ENCODE data around the gene DEFB118.
"Not testable (repeated sequence)": the region's sequence is repeated elsewhere in the genome, so short reads cannot be mapped to it uniquely, and the experiment has no call there.

The DEFB118 gene, protein sequence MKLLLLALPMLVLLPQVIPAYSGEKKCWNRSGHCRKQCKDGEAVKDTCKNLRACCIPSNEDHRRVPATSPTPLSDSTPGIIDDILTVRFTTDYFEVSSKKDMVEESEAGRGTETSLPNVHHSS

GRCh38 chr20:31368301-31368700, at the start of gene DEFB118:
Gene DEFB118, plus strand, starts transcription at chr20:31368601. Its CDS starts 50 bp downstream, at chr20:31368651.
- H3K4me3 ChIP-seq (replicated peaks; ENCODE audit: low read depth, low read length): no peak within 1 kb of the TSS
- no peak for DNase-seq (ENCODE audit: extremely low read depth, low read depth)

DNA sequence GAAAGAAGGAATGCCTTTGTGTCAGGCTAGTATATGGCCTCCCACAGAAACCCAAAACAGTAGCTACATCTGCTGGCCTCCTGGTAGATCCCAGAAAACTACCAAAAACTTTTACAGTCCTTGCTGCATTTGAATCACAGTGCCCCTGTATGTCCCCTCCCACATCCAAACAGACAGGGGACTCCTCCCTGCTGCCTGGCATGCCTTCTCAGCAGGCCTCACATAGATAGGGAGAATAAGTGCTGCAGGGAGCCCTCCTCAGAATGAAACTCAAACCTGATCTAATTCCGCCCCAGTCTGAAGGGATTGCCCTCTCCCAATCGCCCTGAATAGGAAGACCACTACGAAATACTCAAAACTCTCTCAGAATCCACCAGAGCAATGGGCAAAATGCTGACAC, 45.9 kb upstream of the DEFB118 start:
- no peak for DNase-seq (ENCODE audit: extremely low read depth, low read depth)
- no peak overlapping the region for H3K4me3 ChIP-seq (replicated peaks; ENCODE audit: low read depth, low read length)
- TF ChIP-seq CTCF (IDR thresholded peaks at IDR 0.05; ENCODE audit: low read depth, low read length, missing control alignments): no peak

More at GRCh38 chr20:31368301-31368700, at the start of gene DEFB118:
- TF ChIP-seq CTCF (IDR thresholded peaks at IDR 0.05; ENCODE audit: low read depth, low read length, missing control alignments): no peak

DNA sequence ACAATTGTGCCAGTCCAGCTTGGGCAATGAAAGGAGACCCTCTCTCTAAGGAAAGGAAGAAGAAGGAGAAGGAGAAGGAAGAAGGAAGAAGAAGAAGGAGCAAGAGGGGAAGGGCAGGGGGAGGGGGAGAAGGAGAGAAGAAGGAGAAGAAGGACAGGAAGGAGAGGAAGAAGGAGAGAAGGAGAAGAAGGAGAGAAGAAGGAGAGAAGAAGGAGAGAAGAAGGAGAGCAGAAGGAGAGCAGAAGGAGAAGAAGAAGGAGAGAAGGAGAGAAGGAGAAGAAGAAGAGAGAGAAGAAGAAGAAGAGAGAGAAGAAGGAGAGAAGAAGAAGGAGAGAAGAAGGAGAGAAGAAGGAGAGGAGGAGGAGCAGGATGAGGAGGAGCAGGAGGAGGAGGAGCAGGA, 37.5 kb upstream of the DEFB118 start:
- DNase-seq (ENCODE audit: extremely low read depth, low read depth): no peak
- TF ChIP-seq CTCF (IDR thresholded peaks at IDR 0.05; ENCODE audit: low read depth, low read length, missing control alignments): no peak

GRCh38 chr20:31341470-31341869, 26.9 kb upstream of the DEFB118 start:
- TF ChIP-seq CTCF (IDR thresholded peaks at IDR 0.05; ENCODE audit: low read depth, low read length, missing control alignments): no peak

More for the DNA sequence above, 37.5 kb upstream of the DEFB118 start:
- H3K4me3 ChIP-seq (replicated peaks; ENCODE audit: low read depth, low read length): no peak overlapping the region

DNA sequence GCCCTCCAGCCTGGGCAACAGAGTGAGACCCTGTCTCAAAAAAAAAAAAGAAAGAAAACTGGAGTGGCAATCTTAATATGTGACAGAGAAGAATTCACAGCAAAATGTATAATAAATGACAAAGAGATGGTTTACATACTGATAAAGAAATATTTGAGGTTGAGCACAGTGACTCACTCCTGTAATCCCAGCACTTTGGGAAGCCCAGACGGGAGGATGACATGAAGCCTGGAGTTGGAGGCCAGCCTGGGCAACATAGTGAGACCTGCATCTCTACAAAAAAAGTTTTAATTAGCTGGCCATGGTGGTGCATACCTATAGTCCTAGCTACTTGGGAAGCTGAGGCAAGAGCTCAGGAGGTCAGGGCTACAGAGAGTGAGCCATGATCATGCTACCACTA, 12.4 kb upstream of the DEFB118 start:
- TF ChIP-seq CTCF (IDR thresholded peaks at IDR 0.05; ENCODE audit: low read depth, low read length, missing control alignments): no peak
- no peak overlapping the region for H3K4me3 ChIP-seq (replicated peaks; ENCODE audit: low read depth, low read length)
- DNase-seq (ENCODE audit: extremely low read depth, low read depth): no peak

More at GRCh38 chr20:31341470-31341869, 26.9 kb upstream of the DEFB118 start:
- DNase-seq (ENCODE audit: extremely low read depth, low read depth): no peak
- H3K4me3 ChIP-seq (replicated peaks; ENCODE audit: low read depth, low read length): no peak overlapping the region

- no peak for DNase-seq (ENCODE audit: extremely low read depth, low read depth)
- H3K4me3 ChIP-seq (replicated peaks; ENCODE audit: low read depth, low read length): no peak overlapping the region
- no peak for TF ChIP-seq CTCF (IDR thresholded peaks at IDR 0.05; ENCODE audit: low read depth, low read length, missing control alignments)
These were observed 5.1 kb upstream of the DEFB118 start for GRCh38 chr20:31363295-31363694.

DNA sequence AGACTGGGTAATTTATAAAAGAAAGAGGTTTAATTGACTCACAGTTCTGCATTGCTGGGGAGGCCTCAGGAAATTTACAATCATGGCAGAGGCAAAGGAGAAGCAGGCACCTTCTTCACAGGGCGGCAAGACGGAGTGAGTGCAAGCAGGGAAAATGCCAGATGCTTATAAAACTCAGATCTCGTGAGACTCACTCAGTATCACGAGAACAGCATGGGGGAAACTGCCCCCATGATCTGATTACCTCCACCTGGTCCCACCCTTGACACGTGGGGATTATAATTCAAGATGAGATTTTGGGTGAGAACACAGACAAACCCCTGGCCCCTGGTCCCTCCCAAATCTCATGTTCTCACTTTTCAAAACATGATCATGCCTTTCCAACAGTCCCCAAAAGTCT, 4.1 kb upstream of the DEFB118 start:
- DNase-seq (ENCODE audit: extremely low read depth, low read depth); H3K4me3 ChIP-seq (replicated peaks; ENCODE audit: low read depth, low read length): not testable (repeated sequence)
